ENCODE data around the gene TMEM88.

- TF ChIP-seq, protein P1, sequence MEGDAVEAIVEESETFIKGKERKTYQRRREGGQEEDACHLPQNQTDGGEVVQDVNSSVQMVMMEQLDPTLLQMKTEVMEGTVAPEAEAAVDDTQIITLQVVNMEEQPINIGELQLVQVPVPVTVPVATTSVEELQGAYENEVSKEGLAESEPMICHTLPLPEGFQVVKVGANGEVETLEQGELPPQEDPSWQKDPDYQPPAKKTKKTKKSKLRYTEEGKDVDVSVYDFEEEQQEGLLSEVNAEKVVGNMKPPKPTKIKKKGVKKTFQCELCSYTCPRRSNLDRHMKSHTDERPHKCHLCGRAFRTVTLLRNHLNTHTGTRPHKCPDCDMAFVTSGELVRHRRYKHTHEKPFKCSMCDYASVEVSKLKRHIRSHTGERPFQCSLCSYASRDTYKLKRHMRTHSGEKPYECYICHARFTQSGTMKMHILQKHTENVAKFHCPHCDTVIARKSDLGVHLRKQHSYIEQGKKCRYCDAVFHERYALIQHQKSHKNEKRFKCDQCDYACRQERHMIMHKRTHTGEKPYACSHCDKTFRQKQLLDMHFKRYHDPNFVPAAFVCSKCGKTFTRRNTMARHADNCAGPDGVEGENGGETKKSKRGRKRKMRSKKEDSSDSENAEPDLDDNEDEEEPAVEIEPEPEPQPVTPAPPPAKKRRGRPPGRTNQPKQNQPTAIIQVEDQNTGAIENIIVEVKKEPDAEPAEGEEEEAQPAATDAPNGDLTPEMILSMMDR (IDR thresholded peaks at IDR 0.05), result no peak
- no peak for TF ChIP-seq EZH2 (IDR thresholded peaks at IDR 0.05; ENCODE audit: borderline replicate concordance, insufficient read depth, low read depth, low read length, poor library complexity, severe bottlenecking)
These were observed 3.6 kb downstream of the TMEM88 start for GRCh38 chr17:7858522-7858810.
